ENCODE results near the gene PTPRC. TPM values are rescaled to one million over a fixed set of nuclear protein-coding genes. Genes with fewer than 3 reads are reported as not detected.

PTPRC gene
- total RNA-seq, 1 donor from 2014 or later: 33.4 TPM

GRCh38 chr1:198655459-198656121 is 16.8 kb downstream of the PTPRC start:
- no peaks in the 10 kb centered on the region for H3K27me3 ChIP-seq
- TF ChIP-seq POLR2A (IDR thresholded peaks at IDR 0.05): no peak
- TF ChIP-seq POLR2AphosphoS5 (IDR thresholded peaks at IDR 0.05; ENCODE audit: insufficient read depth in 1 of 2, low read depth in 1 of 2): no peak
- TF ChIP-seq CTCF (IDR thresholded peaks at IDR 0.05): no peak
- intact Hi-C loops (cut with DNase I): no loop called here
- no peaks in the 10 kb centered on the region for H3K9me3 ChIP-seq
- no peaks in the 10 kb centered on the region for H3K36me3 ChIP-seq
- DNase-seq (ENCODE audit: extremely low spot score in 2 of 2): no peak
- no peak overlapping the region for H3K27ac ChIP-seq
- H3K4me3 ChIP-seq: no peak overlapping the region
- H3K4me1 ChIP-seq: peaks cover 21% of the 10 kb centered on the region

- Histone ChIP-seq H3K9me3 (no peaks in the 10 kb centered on the region), H3K27ac (no peak overlapping the region), H3K4me3 (no peak overlapping the region), H3K27me3 (no peaks in the 10 kb centered on the region), H3K4me1 (peaks cover 21% of the 10 kb centered on the region), H3K36me3 (no peaks in the 10 kb centered on the region)
- intact Hi-C loops (cut with DNase I): no loop called here
- TF ChIP-seq POLR2A (IDR thresholded peaks at IDR 0.05): no peak
- TF ChIP-seq POLR2AphosphoS5 (IDR thresholded peaks at IDR 0.05; ENCODE audit: insufficient read depth in 1 of 2, low read depth in 1 of 2): no peak
- no peak for TF ChIP-seq CTCF (IDR thresholded peaks at IDR 0.05)
- DNase-seq (ENCODE audit: extremely low spot score in 2 of 2): no peak
Observed at GRCh38 chr1:198656500-198656932, 17.7 kb downstream of the PTPRC start.

- no peak for TF ChIP-seq POLR2A (IDR thresholded peaks at IDR 0.05)
- no peak for TF ChIP-seq CTCF (IDR thresholded peaks at IDR 0.05)
- TF ChIP-seq POLR2AphosphoS5 (IDR thresholded peaks at IDR 0.05; ENCODE audit: insufficient read depth in 1 of 2, low read depth in 1 of 2): no peak
- Histone ChIP-seq H3K36me3 (no peaks in the 10 kb centered on the region), H3K27ac (no peak overlapping the region), H3K4me1 (peaks cover 21% of the 10 kb centered on the region), H3K27me3 (no peaks in the 10 kb centered on the region), H3K9me3 (no peaks in the 10 kb centered on the region), H3K4me3 (no peak overlapping the region)
- intact Hi-C loops (cut with DNase I): no loop called here
- no peak for DNase-seq (ENCODE audit: extremely low spot score in 2 of 2)
Observed at GRCh38 chr1:198657550-198658064, 18.8 kb downstream of the PTPRC start.

- Histone ChIP-seq H3K27ac (no peak overlapping the region), H3K4me1 (peaks cover 21% of the 10 kb centered on the region), H3K27me3 (no peaks in the 10 kb centered on the region), H3K4me3 (no peak overlapping the region), H3K36me3 (no peaks in the 10 kb centered on the region), H3K9me3 (no peaks in the 10 kb centered on the region)
- no peak for DNase-seq (ENCODE audit: extremely low spot score in 2 of 2)
- TF ChIP-seq POLR2A (IDR thresholded peaks at IDR 0.05) (no peak), CTCF (IDR thresholded peaks at IDR 0.05) (no peak), POLR2AphosphoS5 (IDR thresholded peaks at IDR 0.05; ENCODE audit: insufficient read depth in 1 of 2, low read depth in 1 of 2) (no peak)
- intact Hi-C loops (cut with DNase I): no loop called here
Observed at GRCh38 chr1:198660341-198661261, 21.8 kb downstream of the PTPRC start.

Measured in vagina (tissue), 2 donors.